ENCODE results near the gene SP5.

DNA sequence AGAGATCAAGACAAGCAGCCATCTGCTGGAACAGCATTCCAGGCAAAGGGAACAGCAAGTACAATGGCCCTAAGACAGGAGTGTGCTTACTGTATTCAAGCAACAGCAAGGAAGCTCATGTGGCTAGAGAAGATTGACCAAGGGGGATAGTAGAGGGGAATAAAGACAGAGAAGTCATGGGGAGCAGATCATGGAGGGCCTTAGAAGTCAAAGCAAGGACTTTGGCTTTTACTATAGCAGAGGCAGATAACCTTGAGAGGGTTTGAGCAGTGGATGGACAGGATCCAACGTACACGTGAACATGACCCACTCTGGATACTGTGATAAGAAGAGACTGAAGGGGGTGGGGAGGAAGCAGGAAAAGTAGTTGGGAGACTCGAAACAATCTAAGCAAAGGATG is 26.9 kb downstream of the SP5 start:
- TF ChIP-seq, protein P1, sequence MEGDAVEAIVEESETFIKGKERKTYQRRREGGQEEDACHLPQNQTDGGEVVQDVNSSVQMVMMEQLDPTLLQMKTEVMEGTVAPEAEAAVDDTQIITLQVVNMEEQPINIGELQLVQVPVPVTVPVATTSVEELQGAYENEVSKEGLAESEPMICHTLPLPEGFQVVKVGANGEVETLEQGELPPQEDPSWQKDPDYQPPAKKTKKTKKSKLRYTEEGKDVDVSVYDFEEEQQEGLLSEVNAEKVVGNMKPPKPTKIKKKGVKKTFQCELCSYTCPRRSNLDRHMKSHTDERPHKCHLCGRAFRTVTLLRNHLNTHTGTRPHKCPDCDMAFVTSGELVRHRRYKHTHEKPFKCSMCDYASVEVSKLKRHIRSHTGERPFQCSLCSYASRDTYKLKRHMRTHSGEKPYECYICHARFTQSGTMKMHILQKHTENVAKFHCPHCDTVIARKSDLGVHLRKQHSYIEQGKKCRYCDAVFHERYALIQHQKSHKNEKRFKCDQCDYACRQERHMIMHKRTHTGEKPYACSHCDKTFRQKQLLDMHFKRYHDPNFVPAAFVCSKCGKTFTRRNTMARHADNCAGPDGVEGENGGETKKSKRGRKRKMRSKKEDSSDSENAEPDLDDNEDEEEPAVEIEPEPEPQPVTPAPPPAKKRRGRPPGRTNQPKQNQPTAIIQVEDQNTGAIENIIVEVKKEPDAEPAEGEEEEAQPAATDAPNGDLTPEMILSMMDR (IDR thresholded peaks at IDR 0.05; ENCODE audit: insufficient read depth, low read depth, low read length): no peak
- no peak for TF ChIP-seq EZH2 (IDR thresholded peaks at IDR 0.05; ENCODE audit: insufficient read depth, low read length)
